GM12865 (cell line): Measurements from ENCODE around the gene MTFP1.

Experiments
- DNase-seq: peaks from one replicate; pipeline ENCODE4 v3.0.0; 2010; ENCODE audit warnings: low read depth
- H3K4me3 ChIP-seq: 2 replicates; pipeline ENCODE4 v1.5.1; 2011; ENCODE audit warnings: mild to moderate bottlenecking, low read depth, low read length, control low read depth
- TF ChIP-seq, protein P1 (sequence below): IDR thresholded peaks from 2 replicates; pipeline ENCODE4 v1.5.1; 2011; ENCODE audit warnings: low read length, control low read depth, low read depth, inconsistent platforms; ENCODE audit not compliant: insufficient read depth; ENCODE audit errors: missing control alignments

MTFP1 gene

DNA sequence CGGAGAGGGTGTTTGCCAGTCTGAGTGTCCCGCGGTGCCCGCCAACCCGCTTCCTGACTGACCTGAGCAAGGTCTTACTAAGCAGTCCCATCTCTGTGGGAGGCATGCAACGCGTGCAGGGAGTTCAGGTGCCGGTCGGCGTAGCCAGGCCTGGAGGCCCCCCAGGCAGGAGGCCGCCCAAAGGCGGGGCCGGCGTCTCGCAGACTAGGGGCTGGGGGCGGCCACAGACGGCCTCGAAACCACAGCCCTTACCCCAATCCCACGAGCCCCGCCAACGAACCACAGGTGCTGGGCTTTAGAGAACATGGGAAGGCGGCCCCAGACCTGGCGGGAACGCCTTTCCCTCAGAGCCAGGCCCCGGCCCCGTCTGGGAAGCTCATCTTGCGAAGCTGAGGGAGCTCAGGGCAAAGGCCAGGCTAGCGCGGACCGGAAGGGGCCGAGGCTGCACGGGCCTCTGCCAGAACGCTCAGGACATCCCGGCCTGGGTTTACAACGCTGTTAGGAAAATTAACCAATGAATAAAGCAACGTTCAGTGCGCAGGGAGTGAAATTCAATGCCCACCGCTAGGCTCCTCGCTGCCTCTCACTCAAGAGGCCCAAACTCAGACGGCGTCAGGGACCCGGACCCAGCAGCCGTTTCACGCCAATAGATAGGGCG is 2.1 kb upstream of the MTFP1 start:
- TF ChIP-seq, protein P1, sequence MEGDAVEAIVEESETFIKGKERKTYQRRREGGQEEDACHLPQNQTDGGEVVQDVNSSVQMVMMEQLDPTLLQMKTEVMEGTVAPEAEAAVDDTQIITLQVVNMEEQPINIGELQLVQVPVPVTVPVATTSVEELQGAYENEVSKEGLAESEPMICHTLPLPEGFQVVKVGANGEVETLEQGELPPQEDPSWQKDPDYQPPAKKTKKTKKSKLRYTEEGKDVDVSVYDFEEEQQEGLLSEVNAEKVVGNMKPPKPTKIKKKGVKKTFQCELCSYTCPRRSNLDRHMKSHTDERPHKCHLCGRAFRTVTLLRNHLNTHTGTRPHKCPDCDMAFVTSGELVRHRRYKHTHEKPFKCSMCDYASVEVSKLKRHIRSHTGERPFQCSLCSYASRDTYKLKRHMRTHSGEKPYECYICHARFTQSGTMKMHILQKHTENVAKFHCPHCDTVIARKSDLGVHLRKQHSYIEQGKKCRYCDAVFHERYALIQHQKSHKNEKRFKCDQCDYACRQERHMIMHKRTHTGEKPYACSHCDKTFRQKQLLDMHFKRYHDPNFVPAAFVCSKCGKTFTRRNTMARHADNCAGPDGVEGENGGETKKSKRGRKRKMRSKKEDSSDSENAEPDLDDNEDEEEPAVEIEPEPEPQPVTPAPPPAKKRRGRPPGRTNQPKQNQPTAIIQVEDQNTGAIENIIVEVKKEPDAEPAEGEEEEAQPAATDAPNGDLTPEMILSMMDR = no peak
- peak overlapping the region; percentile 83 for H3K4me3 ChIP-seq
- DNase-seq = peak; percentile 56

DNA sequence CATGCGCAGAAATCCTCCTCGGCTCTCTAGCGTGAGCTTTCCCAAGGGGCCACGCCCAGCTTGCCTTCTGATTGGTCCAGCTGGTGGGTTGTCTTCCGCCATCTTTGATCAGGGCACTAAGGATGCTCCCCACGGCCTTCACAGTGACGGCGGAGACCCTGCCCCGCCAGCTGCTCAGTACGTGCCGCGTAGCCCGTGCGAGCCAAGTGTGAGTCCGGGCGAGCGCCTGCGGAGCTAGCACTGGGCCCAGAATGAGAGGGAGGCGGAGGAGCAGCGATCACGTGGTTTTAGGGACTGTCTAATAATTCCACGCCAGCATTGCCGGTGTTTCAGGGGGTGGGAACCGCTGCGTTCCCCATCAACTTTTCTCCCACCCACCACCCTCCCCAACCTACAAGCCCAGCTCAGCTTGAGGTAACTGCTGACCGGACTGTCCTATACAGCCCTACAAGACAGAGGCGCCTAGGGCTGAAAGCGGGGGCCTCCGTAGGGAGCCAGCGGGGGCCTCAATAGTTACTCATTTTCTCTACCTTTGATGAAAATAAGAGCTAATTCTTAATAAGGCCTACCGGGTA is 1.5 kb upstream of the MTFP1 start:
- DNase-seq = peak; percentile 100
- TF ChIP-seq, protein P1 = no peak
- H3K4me3 ChIP-seq = peak overlapping the region; percentile 83

DNA sequence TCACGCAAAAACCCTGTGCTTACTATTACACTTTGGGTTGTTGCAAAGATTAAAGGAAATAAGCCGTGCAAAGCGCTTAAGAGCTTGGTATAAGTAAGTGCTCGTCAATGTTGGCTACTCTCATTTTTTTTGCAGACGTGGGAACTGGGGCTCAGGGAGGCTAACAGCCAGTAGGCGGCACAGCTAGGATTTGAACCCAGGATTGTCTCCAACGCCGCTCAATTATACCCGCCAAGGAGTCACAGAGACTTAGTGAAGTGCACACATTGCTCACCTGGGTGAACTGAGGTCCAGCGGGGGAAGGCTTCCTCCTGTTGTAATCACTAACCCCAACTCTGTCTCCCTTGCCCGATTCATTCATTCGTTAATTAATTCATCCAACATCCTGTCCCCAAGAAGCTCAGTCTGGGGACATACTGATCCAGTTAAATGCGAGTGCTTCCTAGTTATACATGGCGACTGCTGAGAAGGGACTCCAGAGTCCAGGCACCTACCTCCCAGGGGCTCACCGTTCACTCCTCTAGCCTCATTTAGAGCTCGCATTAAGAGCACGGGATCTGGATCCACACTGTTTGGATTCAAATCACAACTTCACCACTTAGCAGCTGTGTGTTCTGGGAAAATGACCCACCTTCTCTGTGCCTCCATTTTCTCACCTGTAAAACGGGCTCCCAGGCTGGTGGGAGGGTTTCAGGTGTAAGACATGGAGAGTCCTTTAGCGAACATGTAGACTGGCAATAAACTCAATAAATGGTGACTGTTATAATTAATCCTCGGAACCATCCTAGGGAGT is 838 bp upstream of the MTFP1 start:
- DNase-seq = peak; percentile 56
- TF ChIP-seq, protein P1 = peak; percentile 14
- H3K4me3 ChIP-seq = peak overlapping the region; percentile 64

DNA sequence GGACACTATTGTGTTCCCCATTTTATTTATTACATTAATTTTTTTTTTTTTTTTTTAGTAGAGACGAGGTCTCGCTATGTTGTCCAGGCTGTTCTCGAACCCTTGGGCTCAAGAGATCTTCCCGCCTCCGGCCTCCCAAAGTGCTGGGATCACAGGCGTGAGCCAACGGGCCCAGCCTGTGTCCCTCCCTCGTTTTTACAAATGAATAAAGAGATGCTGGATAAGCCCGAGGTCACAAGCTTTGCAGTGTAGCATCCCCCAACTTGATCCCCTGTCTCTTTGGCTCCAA is 297 bp upstream of the MTFP1 start:
- peak overlapping the region; percentile 64 for H3K4me3 ChIP-seq
- no peak for DNase-seq
- TF ChIP-seq, protein P1 = no peak

DNA sequence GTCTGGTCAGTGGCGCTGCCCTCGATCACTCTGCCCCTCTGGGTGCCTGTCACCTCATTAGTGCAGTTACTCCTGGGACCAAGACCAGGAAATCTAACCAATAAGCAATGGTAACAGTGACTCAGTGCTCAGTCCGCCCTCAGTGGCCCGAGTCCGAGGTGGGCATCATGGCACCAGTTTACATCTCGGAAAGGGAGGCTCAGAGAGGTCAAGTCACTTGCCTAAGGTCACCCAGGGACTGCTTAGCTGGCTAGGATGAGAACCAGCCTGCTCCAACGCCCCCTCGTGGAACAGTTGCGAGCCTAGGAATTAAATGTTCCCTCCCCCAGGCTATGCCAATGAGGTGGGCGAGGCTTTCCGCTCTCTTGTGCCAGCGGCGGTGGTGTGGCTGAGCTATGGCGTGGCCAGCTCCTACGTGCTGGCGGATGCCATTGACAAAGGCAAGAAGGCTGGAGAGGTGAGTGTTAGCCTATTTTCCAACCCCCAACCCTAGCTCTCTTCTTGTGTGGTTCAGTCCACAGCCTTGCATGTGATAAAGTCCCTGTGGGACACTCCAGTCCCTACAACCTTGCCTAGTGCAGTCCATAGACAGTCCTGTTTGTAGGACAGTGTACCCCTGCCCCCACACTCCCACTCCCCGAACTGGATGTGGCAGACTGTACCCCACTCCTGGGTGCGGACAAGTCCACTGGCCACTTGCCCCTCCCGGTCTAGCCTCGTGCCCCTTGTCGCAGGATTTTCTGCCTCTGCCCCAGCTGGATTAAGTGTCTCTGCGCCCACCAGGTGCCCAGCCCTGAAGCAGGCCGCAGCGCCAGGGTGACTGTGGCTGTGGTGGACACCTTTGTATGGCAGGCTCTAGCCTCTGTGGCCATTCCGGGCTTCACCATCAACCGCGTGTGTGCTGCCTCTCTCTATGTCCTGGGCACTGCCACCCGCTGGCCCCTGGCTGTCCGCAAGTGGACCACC is 1.1 kb downstream of the MTFP1 start:
- TF ChIP-seq, protein P1 = peak; percentile 76
- H3K4me3 ChIP-seq = peak overlapping the region; percentile 64
- peak; percentile 91 for DNase-seq

DNA sequence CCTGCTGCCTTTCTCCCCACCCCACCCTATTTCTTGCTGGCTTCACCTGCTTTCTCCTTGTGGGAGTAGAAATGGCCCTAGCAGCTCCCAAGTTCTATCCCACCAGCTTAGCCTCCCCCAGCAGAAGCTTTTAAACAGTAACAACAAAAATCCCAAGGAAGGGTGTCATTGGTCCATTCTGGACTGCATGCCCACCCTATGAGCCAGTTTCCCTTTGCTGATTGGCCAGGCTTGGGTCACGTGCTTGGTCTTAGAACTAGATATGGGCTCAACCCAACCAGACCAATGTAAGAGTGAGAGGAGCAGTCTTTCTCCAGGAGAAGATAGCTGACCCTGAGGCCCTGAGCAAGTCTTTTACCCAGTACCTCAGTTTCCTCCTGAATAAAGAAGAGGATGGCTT is 2.3 kb downstream of the MTFP1 start:
- DNase-seq = peak; percentile 23
- no peak overlapping the region for H3K4me3 ChIP-seq
- TF ChIP-seq, protein P1 = no peak
